Parathyroid adenoma (tissue), 2 donors: ENCODE measurements around the gene INPP5D.

ENCODE experiments used
- H2AFZ ChIP-seq: fragments of 300-600 bp; sonication (generic); one replicate; pipeline ENCODE4 v1.7.0; 2017; ENCODE audit warnings: antibody characterized with exemption, mild to moderate bottlenecking
- H3K27ac ChIP-seq: fragments of 300-600 bp; sonication (generic); one replicate; pipeline ENCODE4 v1.7.0; 2017
- H3K27me3 ChIP-seq: fragments of 300-600 bp; sonication (generic); one replicate; pipeline ENCODE4 v1.7.0; 2017; ENCODE audit warnings: low read length; ENCODE audit not compliant: control insufficient read depth, insufficient read depth
- H3K36me3 ChIP-seq: fragments of 300-600 bp; sonication (generic); one replicate; pipeline ENCODE4 v1.7.0; 2017; ENCODE audit warnings: low read length; ENCODE audit not compliant: control insufficient read depth, insufficient read depth
- H3K4me1 ChIP-seq: fragments of 300-600 bp; sonication (generic); one replicate; pipeline ENCODE4 v1.7.0; 2017; ENCODE audit warnings: control low read depth
- H3K4me2 ChIP-seq: fragments of 300-600 bp; sonication (generic); one replicate; pipeline ENCODE4 v1.7.0; 2017; ENCODE audit warnings: low read length
- H3K4me3 ChIP-seq: fragments of 300-600 bp; sonication (generic); one replicate; pipeline ENCODE4 v1.7.0; 2017; ENCODE audit warnings: low read depth, low read length
- H3K79me2 ChIP-seq: fragments of 300-600 bp; sonication (generic); one replicate; pipeline ENCODE4 v1.7.0; 2017; ENCODE audit warnings: control low read depth
- H3K9ac ChIP-seq: fragments of 300-600 bp; sonication (generic); one replicate; pipeline ENCODE4 v1.7.0; 2017; ENCODE audit warnings: mild to moderate bottlenecking
- H3K9me3 ChIP-seq: fragments of 300-600 bp; sonication (generic); one replicate; pipeline ENCODE4 v1.7.0; 2017; ENCODE audit warnings: low read length; ENCODE audit not compliant: control insufficient read depth
- CTCF ChIP-seq: fragments of 300-600 bp; sonication (generic); IDR thresholded peaks from one replicate; pipeline ENCODE4 v1.7.0; 2017; ENCODE audit warnings: antibody characterized with exemption, mild to moderate bottlenecking
- donor health status: primary hyperparathyroidism.

Gene INPP5D

DNA sequence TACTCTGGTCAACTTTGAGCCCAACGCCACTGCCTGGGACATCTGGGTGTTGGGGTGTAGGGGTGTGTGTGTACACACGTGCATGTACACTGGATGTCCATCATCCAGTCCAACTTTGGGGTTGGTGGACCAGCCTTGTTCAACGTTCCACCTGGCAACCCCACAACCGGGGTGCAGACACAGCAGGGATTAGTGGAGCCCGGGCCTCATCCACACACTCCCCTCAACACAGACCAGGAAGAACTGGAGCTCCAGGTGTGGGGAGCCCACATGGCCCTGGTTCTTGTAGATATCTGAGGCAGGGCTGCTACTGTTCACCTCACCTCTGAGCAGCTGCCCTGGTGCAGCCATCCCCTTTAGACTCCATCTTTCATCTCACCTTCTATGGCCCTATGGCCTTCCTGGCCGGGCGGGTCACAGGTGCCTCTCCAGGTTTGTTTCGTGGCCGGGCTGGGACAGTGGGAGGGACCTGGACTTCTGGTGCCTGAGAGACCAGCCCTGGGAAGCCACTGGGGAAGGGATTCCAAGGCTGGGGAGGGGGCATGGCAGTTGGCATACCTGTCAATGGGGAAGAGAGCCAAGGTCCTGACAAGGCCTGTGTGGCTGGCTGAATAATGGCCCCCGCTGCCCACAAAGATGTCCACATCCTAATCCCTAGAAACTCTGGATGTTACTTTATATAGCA is 20.2 kb upstream of the INPP5D start:
- H2AFZ ChIP-seq: no peak overlapping the region
- H3K79me2 ChIP-seq: no peaks in the 10 kb centered on the region
- H3K27ac ChIP-seq: no peak overlapping the region
- TF ChIP-seq CTCF: no peak
- H3K4me1 ChIP-seq: no peaks in the 10 kb centered on the region
- H3K4me3 ChIP-seq: no peak overlapping the region
- H3K27me3 ChIP-seq: no peaks in the 10 kb centered on the region
- no peaks in the 10 kb centered on the region for H3K36me3 ChIP-seq
- no peak overlapping the region for H3K9ac ChIP-seq
- no peaks in the 10 kb centered on the region for H3K9me3 ChIP-seq
- H3K4me2 ChIP-seq: no peak overlapping the region

DNA sequence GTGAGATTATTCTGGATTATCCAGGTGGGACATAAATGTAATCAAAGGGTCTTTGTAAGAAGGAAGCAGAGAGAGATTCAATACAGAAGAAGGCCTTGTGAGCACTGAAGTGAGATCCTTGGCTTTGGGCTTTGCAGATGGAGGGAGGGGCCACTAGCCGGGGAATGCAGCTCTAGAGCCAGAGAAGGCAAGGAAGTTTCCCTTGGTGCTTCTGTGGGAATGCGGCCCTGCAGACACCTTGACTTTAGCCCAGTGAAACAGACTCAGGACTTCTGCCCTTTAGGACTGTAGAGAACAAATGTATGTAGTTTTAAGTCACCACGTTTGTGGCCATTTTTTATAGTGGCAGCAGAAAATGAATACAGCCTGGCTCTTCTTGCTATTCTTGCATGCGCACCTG is 19.6 kb upstream of the INPP5D start:
- Histone ChIP-seq H3K9ac (no peak overlapping the region), H3K36me3 (no peaks in the 10 kb centered on the region), H3K4me1 (no peaks in the 10 kb centered on the region), H3K27ac (no peak overlapping the region), H3K9me3 (no peaks in the 10 kb centered on the region), H3K79me2 (no peaks in the 10 kb centered on the region), H3K27me3 (no peaks in the 10 kb centered on the region), H2AFZ (no peak overlapping the region), H3K4me3 (no peak overlapping the region), H3K4me2 (no peak overlapping the region)
- no peak for TF ChIP-seq CTCF

DNA sequence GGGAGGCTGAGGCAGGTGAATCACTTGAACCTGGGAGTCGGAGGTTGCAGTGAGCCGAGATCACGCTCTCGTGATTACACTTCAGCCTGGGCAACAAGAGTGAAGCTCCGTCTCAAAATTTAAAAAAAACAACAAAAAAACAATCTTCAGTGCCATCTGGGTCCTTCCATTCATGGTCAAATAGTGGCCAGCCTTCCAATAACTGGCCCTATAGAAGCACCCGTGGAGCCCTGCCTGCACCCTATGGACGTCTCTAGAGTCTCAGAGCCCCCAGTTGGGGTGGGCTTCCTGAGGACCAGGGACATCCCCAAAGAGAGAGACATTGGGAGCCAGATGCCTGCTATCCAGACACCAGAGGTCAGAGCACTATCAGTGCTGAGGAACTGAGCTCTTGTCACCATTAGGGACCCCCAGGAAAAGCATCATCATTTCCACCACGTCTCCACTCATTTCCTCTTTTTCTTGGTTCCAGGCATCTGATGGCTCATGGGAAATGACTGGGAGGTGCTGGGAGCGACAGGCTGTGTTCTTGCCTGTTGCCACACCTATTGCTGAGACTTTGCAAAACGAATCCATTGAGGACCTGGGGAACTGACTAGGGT is 18.3 kb upstream of the INPP5D start:
- Histone ChIP-seq H3K9me3 (no peaks in the 10 kb centered on the region), H3K36me3 (no peaks in the 10 kb centered on the region), H3K4me1 (no peaks in the 10 kb centered on the region), H3K79me2 (no peaks in the 10 kb centered on the region), H3K27me3 (no peaks in the 10 kb centered on the region), H3K27ac (no peak overlapping the region), H3K9ac (no peak overlapping the region), H2AFZ (no peak overlapping the region), H3K4me2 (no peak overlapping the region), H3K4me3 (no peak overlapping the region)
- TF ChIP-seq CTCF: no peak

GRCh38 chr2:233042549-233042948 is 17.6 kb upstream of the INPP5D start:
- Histone ChIP-seq H3K79me2 (no peaks in the 10 kb centered on the region), H3K4me2 (no peak overlapping the region), H2AFZ (no peak overlapping the region), H3K27ac (no peak overlapping the region), H3K27me3 (no peaks in the 10 kb centered on the region), H3K4me3 (no peak overlapping the region), H3K9ac (no peak overlapping the region), H3K4me1 (no peaks in the 10 kb centered on the region), H3K9me3 (no peaks in the 10 kb centered on the region), H3K36me3 (no peaks in the 10 kb centered on the region)
- TF ChIP-seq CTCF: no peak
